Naive thymus-derived CD4-positive, alpha-beta T cell (primary cell): Measurements from ENCODE around the gene C10orf90. TPM values are rescaled to one million over a fixed set of nuclear protein-coding genes. Genes with fewer than 3 reads are reported as not detected.
"Not testable (repeated sequence)": the region's sequence is repeated elsewhere in the genome, so short reads cannot be mapped to it uniquely, and the experiment has no call there.

Source experiments
- ATAC-seq: fragments of 150-1000 bp; cut with Tn5 transposase; 2 replicates; pipeline ENCODE4 v1.10.0; 2021; ENCODE audit warnings: mild to moderate bottlenecking, moderate library complexity
- CTCF ChIA-PET: fragments of 350-600 bp; sonication (Branson Sonifier 250); formaldehyde crosslinking; loops from one replicate; lab custom pipeline; 2021; ENCODE audit warnings: antibody characterized with exemption; lab: Charles Lee
- POLR2A ChIA-PET: fragments of 350-600 bp; sonication (Branson Sonifier 250); formaldehyde crosslinking; loops from one replicate; lab custom pipeline; 2021; ENCODE audit warnings: antibody characterized with exemption, inconsistent platforms; lab: Charles Lee
- DNase-seq, 9 donors: peaks; one replicate each; pipeline versions ENCODE4 v3.0.0 to v3.0.0-alpha.2; 2020 to 2022; ENCODE audit warnings: mixed read lengths in 1 of 9
- H3K27ac ChIP-seq: one replicate; pipeline ENCODE4 v1.7.0; 2013; ENCODE audit warnings: mild to moderate bottlenecking, low read depth, low read length, moderate library complexity
- H3K27me3 ChIP-seq, 2 donors: one replicate each; pipeline ENCODE4 v1.7.0; 2013; ENCODE audit warnings: low read length in 2 of 2, mild to moderate bottlenecking in 2 of 2, moderate library complexity in 2 of 2; ENCODE audit not compliant: control insufficient read depth in 2 of 2, insufficient read depth in 2 of 2
- H3K36me3 ChIP-seq, 3 experiments: 1 replicate in 2 of 3; 2 replicates in 1 of 3; pipeline ENCODE4 v1.7.0; 2013; ENCODE audit warnings: low read length in 3 of 3, mild to moderate bottlenecking in 3 of 3, moderate library complexity in 1 of 3; ENCODE audit not compliant: insufficient read depth in 3 of 3, control insufficient read depth in 2 of 3
- H3K4me1 ChIP-seq, 2 donors: one replicate each; pipeline ENCODE4 v1.7.0; 2013; ENCODE audit warnings: low read length in 2 of 2, mild to moderate bottlenecking in 2 of 2, moderate library complexity in 1 of 2; ENCODE audit not compliant: control insufficient read depth in 2 of 2, insufficient read depth in 2 of 2
- H3K4me3 ChIP-seq: 2 replicates; pipeline ENCODE4 v1.7.0; 2013; ENCODE audit warnings: mild to moderate bottlenecking, low read length
- H3K9me3 ChIP-seq, 3 experiments: 1 replicate in 2 of 3; 2 replicates in 1 of 3; pipeline ENCODE4 v1.7.0; 2013; ENCODE audit warnings: low read length in 3 of 3; ENCODE audit not compliant: control insufficient read depth in 2 of 3
- H3K27ac Mint-ChIP-seq, 9 donors: one replicate each; pipeline ENCODE4 v1.8.0; 2020 to 2022; ENCODE audit warnings: mixed read lengths in 9 of 9, mild to moderate bottlenecking in 8 of 9, moderate library complexity in 5 of 9, inconsistent platforms in 2 of 9
- H3K27me3 Mint-ChIP-seq, 5 donors: one replicate each; pipeline ENCODE4 v1.8.0; 2021 to 2022; ENCODE audit warnings: mixed read lengths in 5 of 5, mild to moderate bottlenecking in 1 of 5
- H3K36me3 Mint-ChIP-seq, 5 donors: one replicate each; pipeline ENCODE4 v1.8.0; 2020 to 2022; ENCODE audit warnings: mixed read lengths in 5 of 5, mild to moderate bottlenecking in 3 of 5, inconsistent platforms in 1 of 5
- H3K4me1 Mint-ChIP-seq, 7 donors: one replicate each; pipeline ENCODE4 v1.8.0; 2020 to 2022; ENCODE audit warnings: mixed read lengths in 7 of 7, mild to moderate bottlenecking in 3 of 7, inconsistent platforms in 1 of 7
- H3K4me3 Mint-ChIP-seq, 10 donors: one replicate each; pipeline ENCODE4 v1.8.0; 2020 to 2022; ENCODE audit warnings: mild to moderate bottlenecking in 10 of 10, mixed read lengths in 10 of 10, moderate library complexity in 6 of 10, inconsistent platforms in 2 of 10
- H3K9me3 Mint-ChIP-seq, 11 donors: one replicate each; pipeline ENCODE4 v1.8.0; 2020 to 2022; ENCODE audit warnings: mixed read lengths in 11 of 11, mild to moderate bottlenecking in 4 of 11, inconsistent platforms in 1 of 11, moderate library complexity in 1 of 11
- intact Hi-C, 2 donors: fragments of 100-400 bp; cut with micrococcal nuclease; formaldehyde crosslinking; loops; one replicate each; pipeline ENCODE4 v1.15.1; 2023
- polyA plus RNA-seq, 2 donors: library from polyadenylated mRNA; unstranded; fragments of 300-500 nt; fragmentation: Illumina TruSeq; gene quantifications; one replicate each; pipeline ENCODE4 v1.2.3, GENCODE V29; 2021
- total RNA-seq, 6 experiments: library from RNA in 5 of 6; stranded (reverse) in 5 of 6; gene quantifications; 1 replicate in 5 of 6; 2 replicates in 1 of 6; pipeline ENCODE4 v1.2.3 and lab custom pipeline; 2021 to 2026

Gene C10orf90
- total and polyA plus RNA-seq, 7 experiments from 2014 or later: not detected

- H3K4me1 Mint-ChIP-seq: no peaks in the 10 kb centered on the region
- H3K27me3 ChIP-seq: no peaks in the 10 kb centered on the region
- H3K27ac Mint-ChIP-seq: no peak overlapping the region
- H3K4me3 ChIP-seq: no peak overlapping the region
- no peak overlapping the region for H3K4me3 Mint-ChIP-seq
- ATAC-seq (no peak), DNase-seq (no peak)
- H3K36me3 ChIP-seq: no peaks in the 10 kb centered on the region
- no peaks in the 10 kb centered on the region for H3K36me3 Mint-ChIP-seq
- peaks cover 0 to 2% (median 0%) of the 10 kb centered on the region in 3 experiments for H3K9me3 ChIP-seq
- ChIA-PET POLR2A (no interaction called here), CTCF (no interaction called here)
- H3K27ac ChIP-seq: no peak overlapping the region
- H3K27me3 Mint-ChIP-seq: peaks cover 0 to 7% (median 6%) of the 10 kb centered on the region in 5 donors
- peaks cover 0 to 5% (median 1%) of the 10 kb centered on the region in 11 donors for H3K9me3 Mint-ChIP-seq
- no peaks in the 10 kb centered on the region for H3K4me1 ChIP-seq
- intact Hi-C loops: no loop called here
Measured at GRCh38 chr10:126561921-126562680, 108.4 kb downstream of the C10orf90 start.

GRCh38 chr10:126561294-126561920 lies 109.1 kb downstream of the C10orf90 start:
- CTCF ChIA-PET: no interaction called here
- ATAC-seq (no peak), DNase-seq (no peak)
- Histone ChIP-seq H3K36me3 (no peaks in the 10 kb centered on the region), H3K4me3 (no peak overlapping the region), H3K27me3 (no peaks in the 10 kb centered on the region), H3K4me1 (no peaks in the 10 kb centered on the region), H3K27ac (no peak overlapping the region), H3K9me3 (no peaks in the 10 kb centered on the region)
- POLR2A ChIA-PET: no interaction called here
- no peak overlapping the region for H3K4me3 Mint-ChIP-seq
- no peaks in the 10 kb centered on the region for H3K36me3 Mint-ChIP-seq
- no peaks in the 10 kb centered on the region for H3K4me1 Mint-ChIP-seq
- peaks cover 0 to 5% (median 0%) of the 10 kb centered on the region in 11 donors for H3K9me3 Mint-ChIP-seq
- intact Hi-C loops: no loop called here
- peaks cover 0 to 7% (median 3%) of the 10 kb centered on the region in 5 donors for H3K27me3 Mint-ChIP-seq
- H3K27ac Mint-ChIP-seq: no peak overlapping the region

- no peaks in the 10 kb centered on the region for H3K9me3 ChIP-seq
- ATAC-seq (no peak), DNase-seq (no peak)
- intact Hi-C loops: no loop called here
- no peaks in the 10 kb centered on the region for H3K27me3 ChIP-seq
- H3K36me3 Mint-ChIP-seq: no peaks in the 10 kb centered on the region
- H3K27ac ChIP-seq: no peak overlapping the region
- no peaks in the 10 kb centered on the region for H3K4me1 Mint-ChIP-seq
- POLR2A ChIA-PET: no interaction called here
- no peaks in the 10 kb centered on the region for H3K4me1 ChIP-seq
- CTCF ChIA-PET: no interaction called here
- no peak overlapping the region for H3K27ac Mint-ChIP-seq
- H3K4me3 Mint-ChIP-seq: no peak overlapping the region
- H3K36me3 ChIP-seq: no peaks in the 10 kb centered on the region
- H3K27me3 Mint-ChIP-seq: peaks cover 0 to 7% (median 0%) of the 10 kb centered on the region in 5 donors
- peaks cover 0 to 3% (median 0%) of the 10 kb centered on the region in 11 donors for H3K9me3 Mint-ChIP-seq
- no peak overlapping the region for H3K4me3 ChIP-seq
Measured at GRCh38 chr10:126558881-126559280, 111.6 kb downstream of the C10orf90 start.

- Mint-ChIP-seq H3K36me3 (no peaks in the 10 kb centered on the region), H3K27ac (no peak overlapping the region), H3K4me1 (no peaks in the 10 kb centered on the region), H3K9me3 (peaks cover 0 to 4% (median 0%) of the 10 kb centered on the region in 11 donors), H3K27me3 (no peaks in the 10 kb centered on the region), H3K4me3 (no peak overlapping the region)
- Histone ChIP-seq H3K27ac (no peak overlapping the region), H3K27me3 (no peaks in the 10 kb centered on the region), H3K4me1 (no peaks in the 10 kb centered on the region), H3K4me3 (no peak overlapping the region), H3K9me3 (no peaks in the 10 kb centered on the region), H3K36me3 (no peaks in the 10 kb centered on the region)
- DNase-seq: no peak
- no peak for ATAC-seq
- intact Hi-C loops: no loop called here
- ChIA-PET CTCF (no interaction called here), POLR2A (no interaction called here)
Measured at GRCh38 chr10:126551202-126551601, 119.3 kb downstream of the C10orf90 start.

GRCh38 chr10:126550586-126550985 lies 119.9 kb downstream of the C10orf90 start:
- H3K4me3 ChIP-seq, H3K27ac Mint-ChIP-seq, H3K9me3 Mint-ChIP-seq, CTCF ChIA-PET, H3K27ac ChIP-seq, H3K36me3 ChIP-seq, H3K4me3 Mint-ChIP-seq, H3K4me1 Mint-ChIP-seq, intact Hi-C loops, DNase-seq, H3K9me3 ChIP-seq, H3K4me1 ChIP-seq, POLR2A ChIA-PET, H3K27me3 ChIP-seq, H3K36me3 Mint-ChIP-seq, H3K27me3 Mint-ChIP-seq, ATAC-seq: not testable (repeated sequence)

GRCh38 chr10:126549344-126549743 lies 121.1 kb downstream of the C10orf90 start:
- H3K4me1 Mint-ChIP-seq: no peaks in the 10 kb centered on the region
- CTCF ChIA-PET: no interaction called here

More at GRCh38 chr10:126549344-126549743, 121.1 kb downstream of the C10orf90 start:
- Histone ChIP-seq H3K27ac (no peak overlapping the region), H3K27me3 (no peaks in the 10 kb centered on the region), H3K9me3 (no peaks in the 10 kb centered on the region), H3K36me3 (no peaks in the 10 kb centered on the region), H3K4me3 (no peak overlapping the region), H3K4me1 (no peaks in the 10 kb centered on the region)
- POLR2A ChIA-PET: no interaction called here
- no peaks in the 10 kb centered on the region for H3K36me3 Mint-ChIP-seq
- H3K4me3 Mint-ChIP-seq: no peak overlapping the region
- H3K27me3 Mint-ChIP-seq: peaks cover 0 to 7% (median 0%) of the 10 kb centered on the region in 5 donors
- no peak for DNase-seq
- peaks cover 0 to 10% (median 0%) of the 10 kb centered on the region in 11 donors for H3K9me3 Mint-ChIP-seq
- H3K27ac Mint-ChIP-seq: no peak overlapping the region
- intact Hi-C loops: no loop called here
- ATAC-seq: no peak
